ENCODE data around the gene VDR.

VDR gene

GRCh38 chr12:47840571-47840970 lies 64.2 kb downstream of the VDR start:
- TF ChIP-seq SPI1 (IDR thresholded peaks at IDR 0.05; ENCODE audit: low read depth, low read length) (no peak), TAF1 (IDR thresholded peaks at IDR 0.05; ENCODE audit: low read depth, low read length) (no peak), POU2F2 (IDR thresholded peaks at IDR 0.05; ENCODE audit: low read depth, low read length) (no peak)
- FAIRE-seq, result no peak
- DNase-seq (ENCODE audit: insufficient read length, low spot score), result no peak

- no peak for FAIRE-seq
Measured at GRCh38 chr12:47839214-47839876, 65.4 kb downstream of the VDR start.

GRCh38 chr12:47838286-47838931 lies 66.4 kb downstream of the VDR start:
- DNase-seq (ENCODE audit: insufficient read length, low spot score) (no peak), FAIRE-seq (no peak)
- no peak for TF ChIP-seq TAF1 (IDR thresholded peaks at IDR 0.05; ENCODE audit: low read depth, low read length)
- TF ChIP-seq PAX5 (IDR thresholded peaks at IDR 0.05; ENCODE audit: insufficient read depth, low read length, severe bottlenecking), result no peak
- no peak for TF ChIP-seq POU2F2 (IDR thresholded peaks at IDR 0.05; ENCODE audit: low read depth, low read length)
- TF ChIP-seq SPI1 (IDR thresholded peaks at IDR 0.05; ENCODE audit: low read depth, low read length), result no peak
- TF ChIP-seq POLR2AphosphoS5 (IDR thresholded peaks at IDR 0.05; ENCODE audit: low read depth, low read length), result no peak
- TF ChIP-seq POLR2A (IDR thresholded peaks at IDR 0.05; ENCODE audit: low read depth, low read length), result no peak

More at GRCh38 chr12:47839214-47839876, 65.4 kb downstream of the VDR start:
- TF ChIP-seq POLR2A (IDR thresholded peaks at IDR 0.05; ENCODE audit: low read depth, low read length) (no peak), POU2F2 (IDR thresholded peaks at IDR 0.05; ENCODE audit: low read depth, low read length) (no peak), PAX5 (IDR thresholded peaks at IDR 0.05; ENCODE audit: insufficient read depth, low read length, severe bottlenecking) (no peak)
- no peak for DNase-seq (ENCODE audit: insufficient read length, low spot score)

- DNase-seq (ENCODE audit: insufficient read length, low spot score) (no peak), FAIRE-seq (peak; percentile 83)
Measured at GRCh38 chr12:47837190-47838171, 67.3 kb downstream of the VDR start.

GRCh38 chr12:47835831-47836155 lies 69.0 kb downstream of the VDR start:
- no peak for FAIRE-seq
- TF ChIP-seq POLR2AphosphoS5 (IDR thresholded peaks at IDR 0.05; ENCODE audit: low read depth, low read length) (no peak), SPI1 (IDR thresholded peaks at IDR 0.05; ENCODE audit: low read depth, low read length) (no peak), POU2F2 (IDR thresholded peaks at IDR 0.05; ENCODE audit: low read depth, low read length) (no peak), TAF1 (IDR thresholded peaks at IDR 0.05; ENCODE audit: low read depth, low read length) (no peak), POLR2A (IDR thresholded peaks at IDR 0.05; ENCODE audit: low read depth, low read length) (no peak), PAX5 (IDR thresholded peaks at IDR 0.05; ENCODE audit: insufficient read depth, low read length, severe bottlenecking) (no peak)
- DNase-seq (ENCODE audit: insufficient read length, low spot score), result no peak

More at GRCh38 chr12:47837190-47838171, 67.3 kb downstream of the VDR start:
- TF ChIP-seq POLR2A (IDR thresholded peaks at IDR 0.05; ENCODE audit: low read depth, low read length) (no peak), TAF1 (IDR thresholded peaks at IDR 0.05; ENCODE audit: low read depth, low read length) (no peak), SPI1 (IDR thresholded peaks at IDR 0.05; ENCODE audit: low read depth, low read length) (no peak), POU2F2 (IDR thresholded peaks at IDR 0.05; ENCODE audit: low read depth, low read length) (no peak), POLR2AphosphoS5 (IDR thresholded peaks at IDR 0.05; ENCODE audit: low read depth, low read length) (no peak), PAX5 (IDR thresholded peaks at IDR 0.05; ENCODE audit: insufficient read depth, low read length, severe bottlenecking) (no peak)

- TF ChIP-seq POLR2A (IDR thresholded peaks at IDR 0.05; ENCODE audit: low read depth, low read length) (no peak), POLR2AphosphoS5 (IDR thresholded peaks at IDR 0.05; ENCODE audit: low read depth, low read length) (no peak), TAF1 (IDR thresholded peaks at IDR 0.05; ENCODE audit: low read depth, low read length) (no peak), SPI1 (IDR thresholded peaks at IDR 0.05; ENCODE audit: low read depth, low read length) (no peak), POU2F2 (IDR thresholded peaks at IDR 0.05; ENCODE audit: low read depth, low read length) (no peak), PAX5 (IDR thresholded peaks at IDR 0.05; ENCODE audit: insufficient read depth, low read length, severe bottlenecking) (no peak)
- DNase-seq (ENCODE audit: insufficient read length, low spot score), result no peak
- FAIRE-seq, result no peak
Measured at GRCh38 chr12:47835006-47835830, 69.6 kb downstream of the VDR start.

GRCh38 chr12:47834199-47834903 lies 70.4 kb downstream of the VDR start:
- no peak for TF ChIP-seq POLR2AphosphoS5 (IDR thresholded peaks at IDR 0.05; ENCODE audit: low read depth, low read length)
- TF ChIP-seq PAX5 (IDR thresholded peaks at IDR 0.05; ENCODE audit: insufficient read depth, low read length, severe bottlenecking), result no peak
- TF ChIP-seq POLR2A (IDR thresholded peaks at IDR 0.05; ENCODE audit: low read depth, low read length), result no peak
- TF ChIP-seq SPI1 (IDR thresholded peaks at IDR 0.05; ENCODE audit: low read depth, low read length), result 0 out of 2 replicates have a peak, but pooled peaks have one; percentile 16
- DNase-seq (ENCODE audit: insufficient read length, low spot score) (no peak), FAIRE-seq (no peak)

GRCh38 chr12:47833591-47834012 lies 71.2 kb downstream of the VDR start:
- DNase-seq (ENCODE audit: insufficient read length, low spot score), result no peak
- TF ChIP-seq TAF1 (IDR thresholded peaks at IDR 0.05; ENCODE audit: low read depth, low read length) (no peak), POLR2A (IDR thresholded peaks at IDR 0.05; ENCODE audit: low read depth, low read length) (no peak), SPI1 (IDR thresholded peaks at IDR 0.05; ENCODE audit: low read depth, low read length) (no peak), POLR2AphosphoS5 (IDR thresholded peaks at IDR 0.05; ENCODE audit: low read depth, low read length) (no peak), POU2F2 (IDR thresholded peaks at IDR 0.05; ENCODE audit: low read depth, low read length) (no peak), PAX5 (IDR thresholded peaks at IDR 0.05; ENCODE audit: insufficient read depth, low read length, severe bottlenecking) (no peak)
- FAIRE-seq, result no peak
